Stimulated activated naive CD8-positive, alpha-beta T cell treated with anti-CD3 and anti-CD28 coated beads, Interleukin-15, amount 100 ng/mL, for 72 hours (primary cell): ENCODE measurements around the gene TTC19.
A peak's percentile ranks its signal among the peaks of the same experiment; 100 is the strongest.

Source experiments
- ATAC-seq: fragments of 150-1000 bp; cut with Tn5 transposase; 2 replicates; pipeline ENCODE4 v1.10.0; 2021; ENCODE audit warnings: mild to moderate bottlenecking, moderate library complexity
- DNase-seq, 2 donors: peaks; one replicate each; pipeline ENCODE4 v3.0.0; 2021 to 2022
- H3K27ac Mint-ChIP-seq, 2 donors: one replicate each; pipeline ENCODE4 v1.8.0; 2022; ENCODE audit warnings: mild to moderate bottlenecking in 2 of 2, mixed read lengths in 2 of 2, moderate library complexity in 2 of 2
- H3K27me3 Mint-ChIP-seq: one replicate; pipeline ENCODE4 v1.8.0; 2022; ENCODE audit warnings: mixed read lengths
- H3K4me1 Mint-ChIP-seq: one replicate; pipeline ENCODE4 v1.8.0; 2022; ENCODE audit warnings: mild to moderate bottlenecking, mixed read lengths
- H3K4me3 Mint-ChIP-seq, 2 donors: one replicate each; pipeline ENCODE4 v1.8.0; 2022; ENCODE audit warnings: mild to moderate bottlenecking in 2 of 2, mixed read lengths in 2 of 2, moderate library complexity in 1 of 2
- H3K9me3 Mint-ChIP-seq, 2 donors: one replicate each; pipeline ENCODE4 v1.8.0; 2022; ENCODE audit warnings: mixed read lengths in 2 of 2

The TTC19 gene, protein sequence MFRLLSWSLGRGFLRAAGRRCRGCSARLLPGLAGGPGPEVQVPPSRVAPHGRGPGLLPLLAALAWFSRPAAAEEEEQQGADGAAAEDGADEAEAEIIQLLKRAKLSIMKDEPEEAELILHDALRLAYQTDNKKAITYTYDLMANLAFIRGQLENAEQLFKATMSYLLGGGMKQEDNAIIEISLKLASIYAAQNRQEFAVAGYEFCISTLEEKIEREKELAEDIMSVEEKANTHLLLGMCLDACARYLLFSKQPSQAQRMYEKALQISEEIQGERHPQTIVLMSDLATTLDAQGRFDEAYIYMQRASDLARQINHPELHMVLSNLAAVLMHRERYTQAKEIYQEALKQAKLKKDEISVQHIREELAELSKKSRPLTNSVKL

DNA sequence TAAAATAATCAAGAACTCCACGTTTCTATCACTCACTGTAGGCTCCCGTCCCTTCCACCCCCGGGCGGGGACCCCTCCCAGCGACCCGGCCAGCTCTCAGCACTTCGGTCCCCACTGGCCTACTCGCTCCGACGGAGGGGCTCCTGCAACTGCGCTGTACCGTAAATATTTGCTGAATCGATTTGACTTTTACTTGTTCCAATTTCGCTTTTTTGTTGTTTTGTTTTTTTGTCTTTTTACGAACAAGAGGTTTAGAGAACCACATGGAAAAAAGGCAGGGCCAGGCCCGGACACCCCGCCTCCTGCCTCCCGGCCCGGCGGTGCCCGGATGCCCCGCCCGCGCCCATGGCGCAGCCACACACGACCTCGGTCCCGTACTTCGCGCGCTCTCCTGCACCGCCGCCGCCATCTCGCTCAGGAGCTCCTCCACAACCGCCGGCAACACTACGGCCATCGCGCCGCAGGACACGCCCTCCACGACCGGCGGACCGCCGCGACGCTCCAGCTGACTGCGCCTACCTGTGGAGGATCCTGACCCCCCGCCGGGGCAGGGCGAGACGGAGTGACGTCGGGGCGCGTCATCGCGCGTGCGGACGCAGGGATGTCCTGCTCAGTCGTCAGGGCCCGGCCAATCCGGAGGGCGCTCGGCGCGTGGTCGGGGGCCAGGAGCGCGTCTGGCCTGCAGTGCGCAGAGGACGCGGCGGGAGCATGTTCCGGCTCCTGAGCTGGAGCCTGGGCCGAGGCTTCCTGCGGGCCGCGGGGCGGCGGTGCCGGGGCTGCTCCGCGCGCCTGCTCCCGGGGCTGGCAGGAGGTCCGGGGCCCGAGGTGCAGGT lies at the start of gene TTC19, which contains the start of gene ZSWIM7:
TTC19 (plus strand) TSS at position 684 of the 833 bp plus-strand sequence; CDS start at position 709, 25 bp downstream.
ZSWIM7 (minus strand) TSS at position 564 of the 833 bp plus-strand sequence; CDS start at position 454, 110 bp downstream.
- ATAC-seq = peak; percentile 95

DNA sequence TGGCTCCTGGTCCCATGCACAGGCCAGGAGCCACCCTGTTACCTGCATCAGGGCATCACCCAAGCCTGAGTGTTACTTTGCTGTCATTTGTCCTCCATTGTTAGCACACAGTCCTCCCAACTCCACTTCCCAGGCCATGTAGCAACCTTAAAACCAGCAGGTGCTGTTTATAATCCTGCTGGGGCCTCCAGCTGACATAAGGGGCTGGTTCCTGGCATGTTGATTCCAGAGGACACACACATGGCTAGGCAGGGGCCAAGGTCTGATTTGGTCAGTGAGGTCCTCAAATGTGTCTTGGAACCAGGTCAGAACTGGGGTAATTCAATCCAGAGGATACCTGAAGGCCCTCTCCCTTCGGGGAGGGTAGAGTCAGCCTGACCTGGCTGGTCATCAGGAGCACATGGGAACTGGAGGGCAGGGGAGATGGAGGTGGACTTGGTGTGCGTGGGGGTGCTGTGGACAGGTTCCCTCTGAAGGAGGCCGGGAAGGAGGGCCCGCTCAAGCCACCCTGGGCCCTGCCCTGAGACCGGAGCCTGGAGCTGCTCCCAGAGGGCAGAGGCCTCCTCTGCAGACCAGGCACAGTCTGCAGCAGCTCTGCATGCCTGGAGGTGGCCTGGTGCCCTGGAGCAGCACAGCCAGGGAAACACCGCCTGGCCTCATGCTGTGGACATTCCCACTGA lies 48.1 kb upstream of the TTC19 start:
- no peaks in the 10 kb centered on the region for H3K9me3 Mint-ChIP-seq
- H3K27me3 Mint-ChIP-seq = peaks cover 6% of the 10 kb centered on the region
- no peak for DNase-seq
- ATAC-seq = peak; percentile 26
- H3K27ac Mint-ChIP-seq = no peak overlapping the region
- no peak overlapping the region for H3K4me3 Mint-ChIP-seq
- peaks cover 14% of the 10 kb centered on the region for H3K4me1 Mint-ChIP-seq

More for the DNA sequence above, at the start of gene TTC19, which contains the start of gene ZSWIM7:
- Mint-ChIP-seq H3K4me3 (peak within 1 kb of the TSS; percentile 83 to 95), H3K4me1 (peaks cover 32% of the 10 kb centered on the region), H3K27ac (peak within 1 kb of the TSS; percentile 97 to 98), H3K27me3 (no peaks in the 10 kb centered on the region), H3K9me3 (no peaks in the 10 kb centered on the region)
- peak; percentile 95 to 96 for DNase-seq

DNA sequence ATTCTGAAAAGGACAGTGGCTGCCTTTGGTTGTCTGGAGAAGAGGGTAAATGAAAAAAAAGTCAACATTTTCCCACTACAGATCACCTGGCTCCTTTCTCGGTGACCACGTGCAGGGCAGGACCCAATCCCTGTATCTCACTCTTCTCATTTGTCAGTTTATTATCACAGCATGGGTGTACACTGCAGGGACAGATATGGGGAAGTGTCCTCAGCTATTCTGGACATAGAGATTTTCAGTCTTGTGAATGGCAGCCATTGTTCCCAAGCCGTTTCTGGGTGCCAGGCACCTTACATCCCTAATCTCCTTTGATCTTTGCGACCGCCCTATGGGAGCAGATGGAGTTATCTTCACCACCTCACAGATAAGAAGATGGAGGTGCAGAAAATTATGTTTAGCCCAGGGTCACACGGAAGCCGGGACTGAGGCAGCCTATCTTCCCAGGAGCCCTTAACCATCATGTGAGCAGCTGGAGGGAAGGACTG lies 47.5 kb upstream of the TTC19 start:
- no peak overlapping the region for H3K4me3 Mint-ChIP-seq
- no peaks in the 10 kb centered on the region for H3K9me3 Mint-ChIP-seq
- H3K4me1 Mint-ChIP-seq = peaks cover 14% of the 10 kb centered on the region
- DNase-seq = no peak
- H3K27ac Mint-ChIP-seq = no peak overlapping the region
- H3K27me3 Mint-ChIP-seq = no peaks in the 10 kb centered on the region
- no peak for ATAC-seq

DNA sequence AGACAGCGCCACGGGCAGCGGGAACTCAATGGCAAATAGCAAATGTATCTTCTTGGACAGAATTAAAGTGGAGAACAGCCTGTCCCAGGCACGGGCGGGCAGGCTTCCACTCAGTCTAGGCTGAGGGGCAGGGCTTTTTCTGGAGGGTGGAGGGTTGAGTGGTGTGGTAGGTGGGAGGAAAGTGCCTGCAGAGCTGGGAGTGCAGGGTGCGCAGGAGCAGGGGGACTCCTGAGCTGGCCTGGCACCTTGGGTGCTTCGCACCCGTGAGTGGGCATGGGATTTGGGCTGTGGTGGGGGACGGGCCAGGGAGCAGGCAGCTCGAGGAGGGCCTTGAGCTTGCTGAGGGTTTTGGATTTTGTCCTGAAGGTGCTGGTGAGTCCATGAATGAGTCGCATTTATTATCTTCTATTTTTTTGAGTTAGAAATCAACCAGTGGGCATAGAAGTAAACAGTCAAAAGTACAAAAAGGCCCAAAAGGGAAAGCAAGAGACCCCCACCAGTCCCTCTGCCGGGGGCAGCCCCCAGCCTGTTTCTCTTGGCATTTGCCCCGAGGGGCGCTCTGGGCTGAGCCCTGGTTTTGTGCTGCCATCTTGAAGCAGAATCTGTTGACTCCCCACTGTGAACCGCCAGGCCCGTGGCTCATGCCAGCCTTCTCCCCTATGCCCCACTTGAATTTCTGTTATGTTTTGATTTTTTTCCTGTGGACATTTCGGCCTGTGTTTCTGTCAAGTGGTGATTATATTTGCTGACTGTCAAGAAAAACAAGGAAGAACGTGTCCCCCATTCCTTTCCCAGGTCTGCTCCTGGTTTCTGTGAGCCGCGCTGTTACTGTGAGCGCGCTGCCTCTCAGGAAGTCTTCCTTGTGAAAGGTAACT lies 46.5 kb upstream of the TTC19 start:
- H3K4me1 Mint-ChIP-seq = peaks cover 22% of the 10 kb centered on the region
- H3K27ac Mint-ChIP-seq = no peak overlapping the region
- H3K27me3 Mint-ChIP-seq = peaks cover 3% of the 10 kb centered on the region
- no peak for ATAC-seq
- H3K9me3 Mint-ChIP-seq = no peaks in the 10 kb centered on the region
- no peak overlapping the region for H3K4me3 Mint-ChIP-seq
- no peak for DNase-seq

DNA sequence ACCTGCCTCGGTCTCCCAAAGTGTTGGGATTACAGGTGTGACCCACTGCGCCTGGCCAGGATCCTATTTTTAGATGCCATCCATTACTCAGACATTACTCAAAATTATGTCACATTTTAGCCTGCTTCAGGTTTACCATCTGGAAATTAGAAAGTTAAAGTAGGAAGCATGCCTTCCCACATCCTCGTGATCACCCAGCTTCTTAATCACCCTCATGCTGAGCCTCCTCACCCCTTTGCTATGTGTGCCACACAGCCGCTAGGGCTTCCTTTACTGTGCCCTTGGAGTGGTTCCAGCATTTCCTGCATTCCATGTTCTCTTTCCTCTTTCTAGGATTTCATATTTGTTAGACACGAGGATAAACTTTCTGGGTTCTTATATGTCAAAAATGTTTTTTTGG lies 45.4 kb upstream of the TTC19 start:
- Mint-ChIP-seq H3K4me1 (peaks cover 32% of the 10 kb centered on the region), H3K27me3 (peaks cover 10% of the 10 kb centered on the region), H3K9me3 (no peaks in the 10 kb centered on the region), H3K4me3 (no peak overlapping the region), H3K27ac (no peak overlapping the region)
- DNase-seq (no peak), ATAC-seq (no peak)

DNA sequence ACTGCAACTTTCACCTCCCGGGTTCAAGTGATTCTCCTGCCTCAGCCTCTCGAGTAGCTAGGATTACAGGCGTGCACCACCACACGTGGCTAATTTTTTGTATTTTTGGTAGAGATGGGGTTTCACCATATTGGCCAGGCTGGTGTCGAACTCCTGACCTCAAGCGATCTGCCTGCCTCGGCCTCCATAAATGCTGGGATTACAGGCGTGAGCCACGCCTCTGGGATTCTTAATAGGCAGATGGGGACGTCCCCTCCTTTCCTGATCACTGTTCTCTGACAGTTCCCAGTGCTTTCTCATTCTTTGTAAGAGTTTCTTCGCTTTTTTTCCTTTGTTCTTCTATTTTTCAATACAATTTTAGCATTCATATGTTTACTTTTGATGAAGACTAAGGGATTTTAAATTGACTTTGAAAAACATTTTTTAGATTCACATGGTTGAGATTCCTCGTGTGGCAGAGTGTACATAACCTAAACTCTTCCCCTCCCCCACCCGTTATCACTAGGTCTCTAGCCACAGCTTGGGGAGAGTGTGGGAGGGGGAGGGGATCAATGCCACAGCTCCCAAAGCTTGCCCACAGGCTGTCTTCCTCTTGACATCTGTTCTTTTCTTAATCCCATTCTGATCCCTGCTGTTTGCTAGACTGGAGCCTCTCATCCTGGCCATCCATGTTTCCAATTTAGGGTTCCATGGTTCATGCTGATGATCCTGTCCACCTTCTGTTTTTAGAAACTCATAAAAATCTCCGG lies 43.7 kb upstream of the TTC19 start:
- DNase-seq = no peak
- Mint-ChIP-seq H3K4me1 (peaks cover 39% of the 10 kb centered on the region), H3K27ac (no peak overlapping the region), H3K4me3 (no peak overlapping the region), H3K27me3 (peaks cover 10% of the 10 kb centered on the region), H3K9me3 (no peaks in the 10 kb centered on the region)
- no peak for ATAC-seq

DNA sequence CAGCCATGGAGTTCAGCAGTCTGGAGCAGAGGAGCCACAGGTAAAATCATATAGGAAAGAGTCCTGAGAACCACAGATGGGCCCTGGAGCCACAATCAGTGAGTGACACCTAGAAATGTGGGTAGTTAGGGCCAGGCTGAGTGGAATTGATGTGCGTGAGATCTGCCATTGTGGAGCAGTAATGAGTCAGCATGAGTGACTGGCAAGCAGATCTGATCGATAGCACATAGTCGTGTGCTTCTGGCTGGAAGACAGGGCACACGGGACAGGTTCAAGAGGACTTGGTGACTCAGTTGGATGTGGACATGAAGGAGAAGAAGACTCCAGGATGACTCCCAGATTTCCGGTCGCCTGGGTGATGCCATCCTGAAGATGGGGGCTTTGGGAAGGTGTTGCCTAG lies 42.4 kb upstream of the TTC19 start:
- Mint-ChIP-seq H3K27me3 (peaks cover 10% of the 10 kb centered on the region), H3K4me3 (peak overlapping the region in 1 of 2 donors; percentile 9), H3K4me1 (peaks cover 39% of the 10 kb centered on the region), H3K27ac (peak overlapping the region in 1 of 2 donors; percentile 5), H3K9me3 (no peaks in the 10 kb centered on the region)
- DNase-seq (peak; percentile 31 to 58), ATAC-seq (peak; percentile 72)

DNA sequence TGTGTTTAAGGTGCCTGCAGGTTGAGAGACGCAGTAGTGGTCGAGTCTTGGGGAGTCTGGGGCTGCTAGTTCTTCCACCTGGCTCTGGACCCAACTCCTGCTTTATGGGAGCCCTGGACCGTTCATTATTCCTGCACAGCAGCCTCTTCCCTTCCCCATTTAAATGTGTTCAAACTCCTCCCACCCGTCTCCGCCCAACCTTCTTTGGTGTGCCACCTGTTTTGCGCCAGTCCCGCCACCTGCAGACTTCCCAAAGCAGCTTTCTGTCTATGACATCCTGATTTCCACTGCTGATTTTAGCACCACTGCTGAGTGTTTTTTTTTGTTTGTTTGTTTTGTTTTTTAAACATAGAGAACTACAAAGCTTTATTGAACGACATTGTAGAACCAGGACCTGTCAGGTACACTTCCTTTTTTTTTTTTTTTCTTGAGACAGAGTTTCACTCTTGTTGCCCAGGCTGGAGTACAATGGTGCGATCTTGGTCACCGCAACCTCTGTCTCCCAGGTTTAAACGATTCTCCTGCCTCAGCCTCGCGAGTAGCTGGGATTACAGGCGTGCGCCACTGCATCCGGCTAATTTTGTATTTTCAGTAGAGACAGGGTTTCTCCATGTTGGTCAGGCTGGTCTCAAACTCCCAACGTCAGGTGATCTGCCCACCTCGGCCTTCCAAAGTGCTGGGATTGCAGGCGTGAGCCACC lies 41.9 kb upstream of the TTC19 start:
- Mint-ChIP-seq H3K4me3 (no peak overlapping the region), H3K27me3 (peaks cover 10% of the 10 kb centered on the region), H3K27ac (peak overlapping the region; percentile 5 to 48), H3K4me1 (peaks cover 39% of the 10 kb centered on the region), H3K9me3 (no peaks in the 10 kb centered on the region)
- ATAC-seq (no peak), DNase-seq (no peak)

DNA sequence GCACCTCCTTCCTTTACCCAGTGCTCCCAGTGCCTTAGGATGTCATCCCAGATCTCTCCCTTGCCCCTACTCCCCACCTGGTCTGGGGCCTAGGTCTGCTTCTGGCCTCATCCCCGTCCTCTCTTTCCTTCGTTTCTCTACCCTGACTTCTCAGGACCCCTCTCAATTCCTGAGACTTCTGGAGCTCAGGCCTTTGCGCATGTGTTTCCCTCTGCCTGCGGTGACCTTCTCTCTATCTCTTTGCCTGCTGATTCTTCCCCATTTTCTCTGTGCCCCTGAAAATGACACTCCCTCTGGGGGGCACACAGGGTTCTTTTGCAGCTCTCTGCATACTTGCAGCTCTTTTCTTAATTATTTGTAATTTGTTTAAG lies 41.2 kb upstream of the TTC19 start:
- Mint-ChIP-seq H3K4me1 (peaks cover 39% of the 10 kb centered on the region), H3K9me3 (no peaks in the 10 kb centered on the region), H3K4me3 (peak overlapping the region in 1 of 2 donors; percentile 52), H3K27ac (peak overlapping the region; percentile 61 to 73), H3K27me3 (peaks cover 10% of the 10 kb centered on the region)
- no peak for ATAC-seq
- no peak for DNase-seq

DNA sequence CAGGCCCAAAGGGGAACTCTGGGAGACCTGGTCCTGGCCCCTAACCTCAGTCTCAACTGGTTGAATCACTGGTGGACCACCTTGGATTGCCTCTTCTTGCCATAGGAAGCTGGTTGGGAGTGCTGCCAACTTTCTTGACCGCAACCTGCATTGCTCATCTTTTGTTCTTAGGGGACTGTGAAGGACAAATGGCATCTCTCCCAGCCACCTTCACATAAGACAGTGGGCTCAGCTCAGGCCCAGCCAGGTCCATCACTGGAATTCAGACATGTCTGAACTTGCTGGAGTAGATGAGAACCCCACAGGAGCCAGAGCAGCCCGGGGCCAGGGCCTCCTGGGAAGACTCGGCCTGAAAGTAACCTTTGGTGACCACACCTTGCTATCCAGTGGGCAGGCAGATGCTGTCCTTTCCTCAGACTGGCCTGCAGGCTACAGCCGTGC lies 35.9 kb upstream of the TTC19 start:
- H3K27me3 Mint-ChIP-seq = peaks cover 10% of the 10 kb centered on the region
- H3K9me3 Mint-ChIP-seq = no peaks in the 10 kb centered on the region
- H3K27ac Mint-ChIP-seq = no peak overlapping the region
- H3K4me1 Mint-ChIP-seq = peaks cover 45% of the 10 kb centered on the region
- no peak overlapping the region for H3K4me3 Mint-ChIP-seq
- no peak for DNase-seq
- ATAC-seq = no peak

DNA sequence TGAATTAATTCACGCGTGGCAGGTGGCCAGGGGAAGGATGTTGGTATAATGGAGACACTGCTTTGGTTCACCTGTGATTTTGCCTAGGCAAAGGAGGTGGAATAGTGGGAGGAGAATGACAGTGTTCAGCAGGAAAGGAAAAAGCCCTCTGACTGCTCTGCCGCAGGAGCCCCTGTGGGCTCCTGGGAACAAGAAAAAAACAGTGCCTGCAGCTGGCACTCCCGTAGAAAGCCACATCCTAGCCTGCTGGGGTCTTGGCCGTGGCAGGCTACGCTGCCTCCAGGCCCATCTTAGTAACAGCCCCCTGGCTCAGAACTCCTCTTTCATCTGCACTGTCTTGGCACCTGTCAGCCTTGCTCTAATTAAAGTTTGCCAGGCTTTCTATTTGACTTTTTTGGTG lies 34.1 kb upstream of the TTC19 start:
- no peak for DNase-seq
- peaks cover 15% of the 10 kb centered on the region for H3K27me3 Mint-ChIP-seq
- H3K27ac Mint-ChIP-seq = no peak overlapping the region
- no peaks in the 10 kb centered on the region for H3K9me3 Mint-ChIP-seq
- peaks cover 32% of the 10 kb centered on the region for H3K4me1 Mint-ChIP-seq
- peak; percentile 12 for ATAC-seq
- H3K4me3 Mint-ChIP-seq = no peak overlapping the region

DNA sequence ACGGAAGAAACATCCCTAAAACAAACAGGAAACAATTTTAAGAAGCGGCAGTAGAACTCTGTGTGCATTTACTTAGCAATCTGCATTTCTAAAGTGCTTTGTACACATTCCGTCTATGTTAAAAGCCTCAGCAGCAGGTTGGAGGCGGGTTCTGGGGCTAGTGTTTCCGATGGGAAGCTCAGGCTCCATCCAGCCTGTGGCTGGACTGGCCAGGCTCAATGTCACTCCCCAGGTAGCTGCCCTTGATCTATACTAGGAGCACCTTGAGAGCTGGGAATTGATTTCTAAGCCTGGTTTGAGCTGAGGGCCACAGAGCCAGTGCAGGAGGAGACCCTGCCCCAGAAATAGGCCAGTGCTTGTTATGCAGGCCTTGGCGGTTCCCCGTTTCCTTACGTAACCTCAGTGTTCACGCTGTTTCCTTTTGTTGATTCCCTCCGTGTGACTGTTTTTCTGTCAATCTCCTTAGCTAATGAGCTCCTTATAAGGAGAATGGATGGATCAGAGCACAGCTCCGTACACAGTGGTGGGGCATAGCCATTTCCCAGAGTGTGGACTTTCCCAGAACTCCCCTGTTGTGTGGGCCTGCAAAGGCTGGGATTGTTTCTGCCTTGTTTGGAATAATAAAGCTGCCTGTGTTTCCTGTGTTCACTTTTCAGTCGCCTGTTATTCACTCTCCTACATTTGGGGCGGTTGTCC lies 33.3 kb upstream of the TTC19 start:
- H3K27ac Mint-ChIP-seq = peak overlapping the region in 1 of 2 donors; percentile 89
- H3K4me3 Mint-ChIP-seq = peak overlapping the region; percentile 40 to 67
- peak; percentile 12 for ATAC-seq

DNA sequence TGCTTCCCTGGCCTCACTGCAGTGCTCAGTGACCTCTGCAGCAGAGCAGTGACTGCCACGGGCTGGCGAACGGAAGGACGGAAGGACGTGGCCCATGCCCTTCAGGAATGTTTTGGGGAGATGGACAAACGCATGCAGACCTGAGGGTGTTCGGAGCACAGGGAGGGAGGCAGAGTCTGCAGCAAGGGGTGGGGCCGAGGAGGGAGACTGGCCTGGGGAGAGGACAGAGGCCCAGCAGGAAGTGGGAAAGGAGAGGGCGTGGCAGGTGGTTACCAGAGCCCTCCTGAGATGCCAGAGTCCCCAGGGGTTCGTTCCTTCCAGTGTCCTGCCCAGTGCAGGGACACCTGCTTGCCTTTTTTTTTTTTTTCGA lies 32.8 kb upstream of the TTC19 start:
- no peaks in the 10 kb centered on the region for H3K9me3 Mint-ChIP-seq
- peaks cover 15% of the 10 kb centered on the region for H3K27me3 Mint-ChIP-seq
- H3K4me3 Mint-ChIP-seq = peak overlapping the region; percentile 40 to 67
- peak; percentile 40 for ATAC-seq
- no peak for DNase-seq
- peaks cover 32% of the 10 kb centered on the region for H3K4me1 Mint-ChIP-seq
- peak overlapping the region in 1 of 2 donors; percentile 89 for H3K27ac Mint-ChIP-seq

More for the DNA sequence above, 33.3 kb upstream of the TTC19 start:
- Mint-ChIP-seq H3K4me1 (peaks cover 32% of the 10 kb centered on the region), H3K9me3 (no peaks in the 10 kb centered on the region), H3K27me3 (peaks cover 15% of the 10 kb centered on the region)
- no peak for DNase-seq
